ENCODE data around the gene MPDZ. TPM values are rescaled to one million over a fixed set of nuclear protein-coding genes. Genes with fewer than 3 reads are reported as not detected.

MPDZ gene
- total and polyA plus RNA-seq, 2 experiments from 2014 or later, result 33.0 to 43.1 TPM

- no peak for TF ChIP-seq ETS1 (IDR thresholded peaks at IDR 0.05)
- TF ChIP-seq STAT1 (IDR thresholded peaks at IDR 0.05; ENCODE audit: unreplicated experiment), result no peak
- TF ChIP-seq CREB1 (CRISPR knock-in tag; IDR thresholded peaks at IDR 0.05; ENCODE audit: low read depth), result no peak
- no peak for TF ChIP-seq REST (IDR thresholded peaks at IDR 0.05; ENCODE audit: unreplicated experiment)
- no peak for TF ChIP-seq ZNF114 (CRISPR knock-in tag; IDR thresholded peaks at IDR 0.05)
- TF ChIP-seq ZNF331 (CRISPR knock-in tag; IDR thresholded peaks at IDR 0.05; ENCODE audit: low read depth), result no peak
- TF ChIP-seq EZH2phosphoT487 (IDR thresholded peaks at IDR 0.05; ENCODE audit: unreplicated experiment), result no peak
- no peak for TF ChIP-seq JUNB (IDR thresholded peaks at IDR 0.05; ENCODE audit: unreplicated experiment)
- no peak for TF ChIP-seq EZH2 (IDR thresholded peaks at IDR 0.05; ENCODE audit: low read depth, unreplicated experiment)
- TF ChIP-seq NANOG (IDR thresholded peaks at IDR 0.05; ENCODE audit: borderline replicate concordance), result no peak
Observed at GRCh38 chr9:13151489-13151888, 128.0 kb downstream of the MPDZ start (continued).

GRCh38 chr9:13149454-13149853 is 130.0 kb downstream of the MPDZ start:
- no peak overlapping the region for H3K4me3 Mint-ChIP-seq
- no peaks in the 10 kb centered on the region for H4K20me1 ChIP-seq (replicated peaks; ENCODE audit: insufficient read depth)
- H3K36me3 ChIP-seq (ENCODE audit: insufficient read depth), result no peaks in the 10 kb centered on the region
- no peaks in the 10 kb centered on the region for H3K9me2 ChIP-seq (ENCODE audit: insufficient read depth)
- no peaks in the 10 kb centered on the region for H3K9me3 Mint-ChIP-seq
- H3K4me3 ChIP-seq, result no peak overlapping the region
- no peak for ATAC-seq
- H3K27me3 ChIP-seq (ENCODE audit: insufficient read depth), result no peaks in the 10 kb centered on the region
- no peak for TF ChIP-seq CREB1 (CRISPR knock-in tag; IDR thresholded peaks at IDR 0.05; ENCODE audit: low read depth)
- H2AFZ ChIP-seq, result no peak overlapping the region
- peaks cover 6% of the 10 kb centered on the region; the same call in 2 of the 3 replicates for H3K4me1 Mint-ChIP-seq
- DNase-seq (ENCODE audit: low spot score), result no peak
- H3K27me3 Mint-ChIP-seq (ENCODE audit: insufficient read depth, low read depth, poor library complexity), result peaks cover 1% of the 10 kb centered on the region
- H3K4me1 ChIP-seq (ENCODE audit: insufficient read depth), result no peaks in the 10 kb centered on the region
- no peak overlapping the region for H3K27ac Mint-ChIP-seq
- no peaks in the 10 kb centered on the region for H3F3A ChIP-seq (replicated peaks; ENCODE audit: low read depth)
- no peaks in the 10 kb centered on the region for H3K79me2 ChIP-seq (replicated peaks; ENCODE audit: insufficient read depth)
- H3K27ac ChIP-seq (ENCODE audit: low read depth), result no peak overlapping the region
- no peak overlapping the region for H3K4me2 ChIP-seq
- peaks cover 8% of the 10 kb centered on the region; the same call in 2 of the 3 replicates for H3K36me3 Mint-ChIP-seq (ENCODE audit: low read depth)

- no peak for DNase-seq (ENCODE audit: low spot score)
- no peak for ATAC-seq
- Mint-ChIP-seq H3K9me3 (no peaks in the 10 kb centered on the region), H3K36me3 (ENCODE audit: low read depth) (no peaks in the 10 kb centered on the region), H3K27me3 (ENCODE audit: insufficient read depth, low read depth, poor library complexity) (no peaks in the 10 kb centered on the region), H3K27ac (no peak overlapping the region), H3K4me3 (no peak overlapping the region), H3K4me1 (peaks cover 20% of the 10 kb centered on the region)
- H2AFZ ChIP-seq, result no peak overlapping the region
- H3K27ac ChIP-seq (ENCODE audit: low read depth), result no peak overlapping the region
- no peaks in the 10 kb centered on the region for H3K9me2 ChIP-seq (ENCODE audit: insufficient read depth)
- H3K36me3 ChIP-seq (ENCODE audit: insufficient read depth), result no peaks in the 10 kb centered on the region
- no peaks in the 10 kb centered on the region for H3F3A ChIP-seq (replicated peaks; ENCODE audit: low read depth)
- H3K27me3 ChIP-seq (ENCODE audit: insufficient read depth), result no peaks in the 10 kb centered on the region
- H3K4me1 ChIP-seq (ENCODE audit: insufficient read depth), result peaks cover 7% of the 10 kb centered on the region; the same call in 1 of the 2 replicates
- H3K79me2 ChIP-seq (replicated peaks; ENCODE audit: insufficient read depth), result no peaks in the 10 kb centered on the region
- no peak overlapping the region for H3K4me2 ChIP-seq
- H3K4me3 ChIP-seq, result no peak overlapping the region
- no peaks in the 10 kb centered on the region for H4K20me1 ChIP-seq (replicated peaks; ENCODE audit: insufficient read depth)
- TF ChIP-seq EZH2phosphoT487 (IDR thresholded peaks at IDR 0.05; ENCODE audit: unreplicated experiment), result no peak
- TF ChIP-seq STAT1 (IDR thresholded peaks at IDR 0.05; ENCODE audit: unreplicated experiment), result no peak
- no peak for TF ChIP-seq NANOG (IDR thresholded peaks at IDR 0.05; ENCODE audit: borderline replicate concordance)
- TF ChIP-seq POLR2AphosphoS5 (IDR thresholded peaks at IDR 0.05; ENCODE audit: low read depth), result no peak
- no peak for TF ChIP-seq CTCF (conservative IDR thresholded peaks at IDR 0.05; ENCODE audit: low read depth in 2 of 2)
- TF ChIP-seq ZNF331 (CRISPR knock-in tag; IDR thresholded peaks at IDR 0.05; ENCODE audit: low read depth), result no peak
Observed at GRCh38 chr9:13146840-13147239, 132.7 kb downstream of the MPDZ start.

All from GM23338 (cell line).